A549 (cell line): Measurements from ENCODE around the gene IL17D.
"Not testable (repeated sequence)": the region's sequence is repeated elsewhere in the genome, so short reads cannot be mapped to it uniquely, and the experiment has no call there.

Source experiments
- CEBPB ChIP-seq, 2 experiments: fragments of >200 bp in 1 of 2; sonication (Bioruptor Twin) in 1 of 2; formaldehyde crosslinking in 1 of 2; IDR thresholded peaks; 2 replicates each; pipeline ENCODE4 v1.6.1; 2012 to 2016
- CHD2 ChIP-seq: fragments of 150-350 bp; IDR thresholded peaks from 2 replicates; pipeline ENCODE4 v1.6.1; 2014; ENCODE audit warnings: low read length; ENCODE audit not compliant: partially characterized antibody
- ESRRA ChIP-seq: fragments of 150-350 bp; IDR thresholded peaks from 2 replicates; pipeline ENCODE4 v1.6.1; 2014; ENCODE audit warnings: mild to moderate bottlenecking, low read length, borderline replicate concordance
- HEYL ChIP-seq: fragments of 250-450 bp; sonication (Bioruptor Pico); IDR thresholded peaks from 2 replicates; pipeline ENCODE4 v1.8.0; 2021; ENCODE audit warnings: mild to moderate bottlenecking, moderate library complexity
- MAFK ChIP-seq: fragments of 450-650 bp; IDR thresholded peaks from 2 replicates; pipeline ENCODE4 v1.6.1; 2014; ENCODE audit not compliant: partially characterized antibody
- MAZ ChIP-seq: fragments of 150-350 bp; IDR thresholded peaks from 2 replicates; pipeline ENCODE4 v1.6.1; 2014; ENCODE audit warnings: antibody characterized with exemption, low read depth, low read length, borderline replicate concordance
- NFE2L2 ChIP-seq: fragments of 150-350 bp; conservative IDR thresholded peaks from 2 replicates; pipeline ENCODE4 v1.6.1; 2014; ENCODE audit warnings: low read length
- NR3C1 ChIP-seq: fragments of >200 bp; sonication (Bioruptor Twin); formaldehyde crosslinking; IDR thresholded peaks from 3 replicates; pipeline ENCODE4 v1.6.1; 2017
- POLR2A ChIP-seq: IDR thresholded peaks from 2 replicates; pipeline ENCODE4 v1.6.1; 2012; ENCODE audit warnings: mild to moderate bottlenecking, low read length
- TP53 ChIP-seq: fragments of 250-450 bp; sonication (Bioruptor Pico); IDR thresholded peaks from 2 replicates; pipeline ENCODE4 v1.5.0; 2021; ENCODE audit warnings: mild to moderate bottlenecking, moderate library complexity
- TF ChIP-seq, protein P1 (sequence below): fragments of >200 bp; sonication (Bioruptor Twin); formaldehyde crosslinking; IDR thresholded peaks from 3 replicates; pipeline ENCODE4 v1.5.1; 2016
- TF ChIP-seq, protein P2 (sequence below): fragments of >200 bp; sonication (Bioruptor Twin); formaldehyde crosslinking; IDR thresholded peaks from 3 replicates; pipeline ENCODE4 v1.6.1; 2016
- TF ChIP-seq, protein P3 (sequence below): fragments of 200-600 bp; sonication (generic); IDR thresholded peaks from 2 replicates; pipeline ENCODE4 v1.6.1; 2016; ENCODE audit warnings: antibody characterized with exemption, mild to moderate bottlenecking, moderate library complexity

DNA sequence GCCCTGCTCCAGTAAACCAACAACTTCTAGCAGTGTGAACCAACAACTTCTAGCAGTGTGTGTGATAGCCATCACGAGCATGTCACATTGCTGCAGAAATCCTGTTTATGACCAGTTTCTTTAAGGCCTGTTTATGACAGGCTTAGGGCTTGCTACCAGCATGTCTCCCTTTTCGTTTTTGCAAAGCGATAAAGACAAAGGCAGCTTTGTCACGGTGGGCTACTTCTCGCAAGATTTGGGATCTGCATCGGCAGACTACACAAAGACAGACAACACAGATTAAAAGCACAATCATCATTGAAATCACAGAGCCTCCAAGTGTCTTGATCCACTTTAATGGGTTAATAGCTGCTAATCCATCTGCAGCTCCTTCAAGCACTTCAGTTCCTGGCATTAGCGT lies 24.9 kb upstream of the IL17D start:
- TF ChIP-seq, protein P1, sequence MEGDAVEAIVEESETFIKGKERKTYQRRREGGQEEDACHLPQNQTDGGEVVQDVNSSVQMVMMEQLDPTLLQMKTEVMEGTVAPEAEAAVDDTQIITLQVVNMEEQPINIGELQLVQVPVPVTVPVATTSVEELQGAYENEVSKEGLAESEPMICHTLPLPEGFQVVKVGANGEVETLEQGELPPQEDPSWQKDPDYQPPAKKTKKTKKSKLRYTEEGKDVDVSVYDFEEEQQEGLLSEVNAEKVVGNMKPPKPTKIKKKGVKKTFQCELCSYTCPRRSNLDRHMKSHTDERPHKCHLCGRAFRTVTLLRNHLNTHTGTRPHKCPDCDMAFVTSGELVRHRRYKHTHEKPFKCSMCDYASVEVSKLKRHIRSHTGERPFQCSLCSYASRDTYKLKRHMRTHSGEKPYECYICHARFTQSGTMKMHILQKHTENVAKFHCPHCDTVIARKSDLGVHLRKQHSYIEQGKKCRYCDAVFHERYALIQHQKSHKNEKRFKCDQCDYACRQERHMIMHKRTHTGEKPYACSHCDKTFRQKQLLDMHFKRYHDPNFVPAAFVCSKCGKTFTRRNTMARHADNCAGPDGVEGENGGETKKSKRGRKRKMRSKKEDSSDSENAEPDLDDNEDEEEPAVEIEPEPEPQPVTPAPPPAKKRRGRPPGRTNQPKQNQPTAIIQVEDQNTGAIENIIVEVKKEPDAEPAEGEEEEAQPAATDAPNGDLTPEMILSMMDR, result not testable (repeated sequence)
- TF ChIP-seq MAZ; CEBPB (IDR thresholded peaks at IDR 0.05); POLR2A; CHD2; TP53 (CRISPR knock-in tag); NFE2L2; ESRRA; MAFK; HEYL; NR3C1: not testable (repeated sequence)
- TF ChIP-seq, protein P2, sequence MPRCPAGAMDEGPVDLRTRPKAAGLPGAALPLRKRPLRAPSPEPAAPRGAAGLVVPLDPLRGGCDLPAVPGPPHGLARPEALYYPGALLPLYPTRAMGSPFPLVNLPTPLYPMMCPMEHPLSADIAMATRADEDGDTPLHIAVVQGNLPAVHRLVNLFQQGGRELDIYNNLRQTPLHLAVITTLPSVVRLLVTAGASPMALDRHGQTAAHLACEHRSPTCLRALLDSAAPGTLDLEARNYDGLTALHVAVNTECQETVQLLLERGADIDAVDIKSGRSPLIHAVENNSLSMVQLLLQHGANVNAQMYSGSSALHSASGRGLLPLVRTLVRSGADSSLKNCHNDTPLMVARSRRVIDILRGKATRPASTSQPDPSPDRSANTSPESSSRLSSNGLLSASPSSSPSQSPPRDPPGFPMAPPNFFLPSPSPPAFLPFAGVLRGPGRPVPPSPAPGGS, result not testable (repeated sequence)
- TF ChIP-seq, protein P3, sequence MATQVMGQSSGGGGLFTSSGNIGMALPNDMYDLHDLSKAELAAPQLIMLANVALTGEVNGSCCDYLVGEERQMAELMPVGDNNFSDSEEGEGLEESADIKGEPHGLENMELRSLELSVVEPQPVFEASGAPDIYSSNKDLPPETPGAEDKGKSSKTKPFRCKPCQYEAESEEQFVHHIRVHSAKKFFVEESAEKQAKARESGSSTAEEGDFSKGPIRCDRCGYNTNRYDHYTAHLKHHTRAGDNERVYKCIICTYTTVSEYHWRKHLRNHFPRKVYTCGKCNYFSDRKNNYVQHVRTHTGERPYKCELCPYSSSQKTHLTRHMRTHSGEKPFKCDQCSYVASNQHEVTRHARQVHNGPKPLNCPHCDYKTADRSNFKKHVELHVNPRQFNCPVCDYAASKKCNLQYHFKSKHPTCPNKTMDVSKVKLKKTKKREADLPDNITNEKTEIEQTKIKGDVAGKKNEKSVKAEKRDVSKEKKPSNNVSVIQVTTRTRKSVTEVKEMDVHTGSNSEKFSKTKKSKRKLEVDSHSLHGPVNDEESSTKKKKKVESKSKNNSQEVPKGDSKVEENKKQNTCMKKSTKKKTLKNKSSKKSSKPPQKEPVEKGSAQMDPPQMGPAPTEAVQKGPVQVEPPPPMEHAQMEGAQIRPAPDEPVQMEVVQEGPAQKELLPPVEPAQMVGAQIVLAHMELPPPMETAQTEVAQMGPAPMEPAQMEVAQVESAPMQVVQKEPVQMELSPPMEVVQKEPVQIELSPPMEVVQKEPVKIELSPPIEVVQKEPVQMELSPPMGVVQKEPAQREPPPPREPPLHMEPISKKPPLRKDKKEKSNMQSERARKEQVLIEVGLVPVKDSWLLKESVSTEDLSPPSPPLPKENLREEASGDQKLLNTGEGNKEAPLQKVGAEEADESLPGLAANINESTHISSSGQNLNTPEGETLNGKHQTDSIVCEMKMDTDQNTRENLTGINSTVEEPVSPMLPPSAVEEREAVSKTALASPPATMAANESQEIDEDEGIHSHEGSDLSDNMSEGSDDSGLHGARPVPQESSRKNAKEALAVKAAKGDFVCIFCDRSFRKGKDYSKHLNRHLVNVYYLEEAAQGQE, result not testable (repeated sequence)
